ENCODE measurements around the gene NFAM1.

NFAM1 gene

GRCh38 chr22:42364604-42365110 lies 67.5 kb downstream of the NFAM1 start:
- in situ Hi-C loops (cut with MboI; ENCODE audit: low sequenced_read_pairs) = no loop called here

GRCh38 chr22:42363892-42364291 lies 68.3 kb downstream of the NFAM1 start:
- in situ Hi-C loops (cut with MboI; ENCODE audit: low sequenced_read_pairs) = no loop called here

GRCh38 chr22:42361523-42361922 lies 70.7 kb downstream of the NFAM1 start:
- in situ Hi-C loops (cut with MboI; ENCODE audit: low sequenced_read_pairs) = no loop called here

GRCh38 chr22:42360348-42360747 lies 71.9 kb downstream of the NFAM1 start:
- in situ Hi-C loops (cut with MboI; ENCODE audit: low sequenced_read_pairs) = no loop called here

- in situ Hi-C loops (cut with MboI; ENCODE audit: low sequenced_read_pairs) = no loop called here
Measured at GRCh38 chr22:42358643-42359558, 73.3 kb downstream of the NFAM1 start.

- in situ Hi-C loops (cut with MboI; ENCODE audit: low sequenced_read_pairs) = no loop called here
Measured at GRCh38 chr22:42357634-42358296, 74.4 kb downstream of the NFAM1 start.

GRCh38 chr22:42357221-42357620 lies 75.0 kb downstream of the NFAM1 start:
- in situ Hi-C loops (cut with MboI; ENCODE audit: low sequenced_read_pairs) = no loop called here

- in situ Hi-C loops (cut with MboI; ENCODE audit: low sequenced_read_pairs) = no loop called here
Measured at GRCh38 chr22:42356533-42356932, 75.7 kb downstream of the NFAM1 start.

GRCh38 chr22:42353883-42354727 lies 78.1 kb downstream of the NFAM1 start:
- in situ Hi-C loops (cut with MboI; ENCODE audit: low sequenced_read_pairs) = no loop called here

GRCh38 chr22:42350373-42350772 lies 81.8 kb downstream of the NFAM1 start:
- in situ Hi-C loops (cut with MboI; ENCODE audit: low sequenced_read_pairs) = no loop called here

- in situ Hi-C loops (cut with MboI; ENCODE audit: low sequenced_read_pairs) = no loop called here
Measured at GRCh38 chr22:42347281-42347824, 84.8 kb downstream of the NFAM1 start.

- in situ Hi-C loops (cut with MboI; ENCODE audit: low sequenced_read_pairs) = no loop called here
Measured at GRCh38 chr22:42346722-42347121, 85.5 kb downstream of the NFAM1 start.

- in situ Hi-C loops (cut with MboI; ENCODE audit: low sequenced_read_pairs) = no loop called here
Measured at GRCh38 chr22:42345458-42345857, 86.7 kb downstream of the NFAM1 start.

GRCh38 chr22:42344361-42344905 lies 87.8 kb downstream of the NFAM1 start:
- in situ Hi-C loops (cut with MboI; ENCODE audit: low sequenced_read_pairs) = no loop called here

- in situ Hi-C loops (cut with MboI; ENCODE audit: low sequenced_read_pairs) = no loop called here
Measured at GRCh38 chr22:42343531-42344081, 88.6 kb downstream of the NFAM1 start.

- in situ Hi-C loops (cut with MboI; ENCODE audit: low sequenced_read_pairs) = no loop called here
Measured at GRCh38 chr22:42343121-42343454, 89.1 kb downstream of the NFAM1 start.

- in situ Hi-C loops (cut with MboI; ENCODE audit: low sequenced_read_pairs) = no loop called here
Measured at GRCh38 chr22:42342426-42343120, 89.6 kb downstream of the NFAM1 start.

GRCh38 chr22:42341779-42342178 lies 90.4 kb downstream of the NFAM1 start:
- in situ Hi-C loops (cut with MboI; ENCODE audit: low sequenced_read_pairs) = no loop called here

- in situ Hi-C loops (cut with MboI; ENCODE audit: low sequenced_read_pairs) = no loop called here
Measured at GRCh38 chr22:42340829-42341383, 91.3 kb downstream of the NFAM1 start.

Data from HL-60/S4 treated with retinoic acid at 250 ng/mL for 4 days and 3 days (cell line).